ENCODE data around the gene ZBTB21.

Gene ZBTB21

GRCh38 chr21:42030311-42030710 lies 20.2 kb upstream of the ZBTB21 start:
- Histone ChIP-seq H3K9me3 (ENCODE audit: control insufficient read depth, insufficient read depth, low read length) (no peaks in the 10 kb centered on the region), H3K4me3 (ENCODE audit: low read length) (no peak overlapping the region), H3K27me3 (ENCODE audit: control insufficient read depth, insufficient read depth, low read length) (no peaks in the 10 kb centered on the region), H3K36me3 (ENCODE audit: control insufficient read depth, insufficient read depth, low read length) (peaks cover 2% of the 10 kb centered on the region; the same call in 1 of the 2 replicates), H3K4me1 (ENCODE audit: control insufficient read depth, insufficient read depth, low read length) (peaks cover 2% of the 10 kb centered on the region; the same call in 1 of the 2 replicates), H3K27ac (ENCODE audit: low read length) (no peak overlapping the region)
- WGBS (ENCODE audit: insufficient coverage, insufficient read length): no CpG with 5 or more reads among the region's 4 CpGs
- no peak for DNase-seq (ENCODE audit: low read depth, low spot score)

DNA sequence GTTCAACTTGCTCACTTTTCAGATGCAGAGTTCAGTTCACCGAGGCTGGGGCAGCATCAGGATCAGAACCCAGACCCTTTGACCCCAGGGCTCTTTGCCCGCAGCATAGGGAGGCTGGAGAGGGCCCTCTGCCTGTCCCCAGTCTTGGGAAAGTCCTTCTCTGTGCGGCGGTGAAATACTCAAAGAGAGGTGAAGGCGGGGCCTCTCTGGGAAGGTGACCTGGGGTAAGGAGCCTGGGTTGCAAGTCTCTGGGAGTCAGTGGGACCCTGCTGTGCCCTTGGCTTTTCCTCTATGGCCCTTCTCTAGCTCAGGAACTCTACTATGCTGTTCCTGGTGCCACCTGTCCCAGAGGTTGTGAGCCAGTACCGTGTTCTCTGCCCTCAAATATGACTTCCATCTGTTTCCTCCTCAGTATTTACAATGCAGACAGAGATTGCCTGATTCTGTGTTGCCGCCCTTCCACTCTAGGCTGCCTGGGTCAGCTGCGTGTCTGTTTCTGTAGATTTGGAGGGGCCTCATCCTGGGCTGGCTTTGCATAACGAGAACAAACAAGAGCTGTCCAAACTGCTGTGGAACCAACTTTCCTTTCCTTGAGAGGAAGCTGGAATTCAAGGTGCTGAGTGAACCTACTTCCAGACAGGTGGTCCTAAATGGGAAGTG lies 18.7 kb upstream of the ZBTB21 start:
- DNase-seq (ENCODE audit: low read depth, low spot score): no peak
- H3K36me3 ChIP-seq (ENCODE audit: control insufficient read depth, insufficient read depth, low read length): peaks cover 2% of the 10 kb centered on the region; the same call in 1 of the 2 replicates
- H3K27ac ChIP-seq (ENCODE audit: low read length): no peak overlapping the region
- H3K27me3 ChIP-seq (ENCODE audit: control insufficient read depth, insufficient read depth, low read length): no peaks in the 10 kb centered on the region
- no peak overlapping the region for H3K4me3 ChIP-seq (ENCODE audit: low read length)
- no peaks in the 10 kb centered on the region for H3K9me3 ChIP-seq (ENCODE audit: control insufficient read depth, insufficient read depth, low read length)
- no CpG with 5 or more reads among the region's 9 CpGs for WGBS (ENCODE audit: insufficient coverage, insufficient read length)
- H3K4me1 ChIP-seq (ENCODE audit: control insufficient read depth, insufficient read depth, low read length): peaks cover 2% of the 10 kb centered on the region; the same call in 1 of the 2 replicates

DNA sequence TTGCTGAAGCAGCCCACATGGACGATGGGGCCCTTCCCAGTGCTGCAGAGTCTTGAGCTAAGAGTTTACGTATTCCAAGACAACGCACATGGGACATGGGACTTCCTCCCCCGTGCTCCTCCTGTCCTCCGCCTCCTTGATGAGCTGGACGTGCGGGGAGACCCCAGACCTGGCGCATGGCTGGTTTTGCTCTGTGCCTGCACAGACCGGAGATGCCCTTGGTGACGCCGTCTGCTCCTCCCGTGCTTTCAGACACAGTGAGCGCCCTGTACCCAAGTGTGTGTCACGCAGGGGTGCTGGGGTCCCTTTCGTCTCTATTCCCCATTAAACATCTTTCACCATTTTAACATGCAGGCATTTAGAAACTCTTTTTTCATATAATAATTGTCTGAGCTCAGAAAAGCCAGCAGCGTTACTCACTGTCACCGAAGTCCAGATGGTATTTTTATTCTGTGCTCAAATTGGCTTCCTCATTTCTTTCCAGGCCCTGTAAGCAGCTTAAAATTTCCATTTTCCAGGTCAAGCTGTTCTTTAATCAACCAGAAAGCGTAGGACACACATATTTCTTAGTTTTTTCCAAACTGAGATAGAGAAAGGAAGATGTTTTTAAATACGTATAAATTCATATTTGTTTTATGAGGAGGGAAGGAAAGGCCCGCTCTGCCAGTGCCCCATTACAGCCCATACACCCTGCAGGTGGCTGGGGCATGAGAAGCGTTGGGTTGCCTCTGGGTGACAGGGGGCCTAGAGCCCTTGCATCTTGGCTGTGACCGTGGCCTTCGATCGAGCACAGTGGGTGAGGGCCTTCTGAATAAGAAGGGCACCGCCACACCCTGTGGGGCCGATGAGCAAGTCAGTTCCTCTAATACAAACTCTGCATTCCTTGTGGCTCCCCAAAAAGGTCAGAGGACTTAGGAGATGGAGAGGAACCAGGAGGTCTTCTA lies 17.9 kb upstream of the ZBTB21 start:
- DNase-seq (ENCODE audit: low read depth, low spot score): no peak
- H3K4me1 ChIP-seq (ENCODE audit: control insufficient read depth, insufficient read depth, low read length): peaks cover 2% of the 10 kb centered on the region; the same call in 1 of the 2 replicates
- H3K4me3 ChIP-seq (ENCODE audit: low read length): no peak overlapping the region
- peaks cover 2% of the 10 kb centered on the region; the same call in 1 of the 2 replicates for H3K36me3 ChIP-seq (ENCODE audit: control insufficient read depth, insufficient read depth, low read length)
- H3K27me3 ChIP-seq (ENCODE audit: control insufficient read depth, insufficient read depth, low read length): no peaks in the 10 kb centered on the region
- WGBS (ENCODE audit: insufficient coverage, insufficient read length): 100% methylated on average over 1 of the region's 26 CpGs
- H3K9me3 ChIP-seq (ENCODE audit: control insufficient read depth, insufficient read depth, low read length): no peaks in the 10 kb centered on the region
- H3K27ac ChIP-seq (ENCODE audit: low read length): no peak overlapping the region

GRCh38 chr21:42027085-42027821 lies 17.1 kb upstream of the ZBTB21 start:
- no peaks in the 10 kb centered on the region for H3K9me3 ChIP-seq (ENCODE audit: control insufficient read depth, insufficient read depth, low read length)
- no peak for DNase-seq (ENCODE audit: low read depth, low spot score)
- no peaks in the 10 kb centered on the region for H3K36me3 ChIP-seq (ENCODE audit: control insufficient read depth, insufficient read depth, low read length)
- H3K27ac ChIP-seq (ENCODE audit: low read length): no peak overlapping the region
- 100% methylated on average over 5 of the region's 6 CpGs for WGBS (ENCODE audit: insufficient coverage, insufficient read length)
- H3K4me1 ChIP-seq (ENCODE audit: control insufficient read depth, insufficient read depth, low read length): peaks cover 2% of the 10 kb centered on the region; the same call in 1 of the 2 replicates
- no peak overlapping the region for H3K4me3 ChIP-seq (ENCODE audit: low read length)
- H3K27me3 ChIP-seq (ENCODE audit: control insufficient read depth, insufficient read depth, low read length): no peaks in the 10 kb centered on the region

GRCh38 chr21:42026082-42026435 lies 15.9 kb upstream of the ZBTB21 start:
- no peak for DNase-seq (ENCODE audit: low read depth, low spot score)
- no peaks in the 10 kb centered on the region for H3K27me3 ChIP-seq (ENCODE audit: control insufficient read depth, insufficient read depth, low read length)
- H3K27ac ChIP-seq (ENCODE audit: low read length): no peak overlapping the region
- peaks cover 2% of the 10 kb centered on the region; the same call in 1 of the 2 replicates for H3K4me1 ChIP-seq (ENCODE audit: control insufficient read depth, insufficient read depth, low read length)
- H3K9me3 ChIP-seq (ENCODE audit: control insufficient read depth, insufficient read depth, low read length): no peaks in the 10 kb centered on the region
- no CpG with 5 or more reads among the region's 9 CpGs for WGBS (ENCODE audit: insufficient coverage, insufficient read length)
- no peaks in the 10 kb centered on the region for H3K36me3 ChIP-seq (ENCODE audit: control insufficient read depth, insufficient read depth, low read length)
- H3K4me3 ChIP-seq (ENCODE audit: low read length): no peak overlapping the region

DNA sequence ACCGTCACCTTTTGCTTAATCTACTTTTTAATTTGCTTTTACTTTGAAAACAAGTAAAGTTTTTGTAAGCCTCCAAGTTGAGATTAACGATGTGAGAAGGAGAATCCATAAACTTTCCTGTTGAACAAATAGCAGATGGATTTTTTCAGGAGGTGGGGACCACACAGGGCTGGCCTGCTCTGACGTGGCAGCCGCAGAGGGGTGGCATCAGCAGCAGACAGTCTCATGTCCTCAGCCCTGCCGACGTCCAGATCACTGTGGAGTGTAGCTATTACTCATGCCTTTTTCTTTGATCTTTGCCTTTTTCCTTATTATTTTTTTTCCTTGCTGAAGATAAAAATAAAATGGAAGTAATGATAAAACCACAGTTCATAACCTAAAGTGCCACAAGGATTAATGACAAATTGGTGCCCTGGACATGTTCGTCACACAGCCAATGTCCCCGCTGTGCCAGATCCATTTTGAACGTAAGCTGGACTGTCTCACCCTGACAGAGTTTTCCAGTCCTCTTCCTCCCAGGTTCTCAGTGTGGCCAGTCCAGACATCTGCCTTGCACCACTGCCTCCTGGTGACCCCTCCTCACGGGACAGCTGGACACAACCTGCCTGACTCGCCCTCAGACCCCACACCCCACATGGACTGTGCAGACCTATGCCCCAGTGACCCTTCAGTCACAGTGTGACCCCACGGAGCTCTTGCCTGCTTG lies 15.4 kb upstream of the ZBTB21 start:
- no CpG with 5 or more reads among the region's 12 CpGs for WGBS (ENCODE audit: insufficient coverage, insufficient read length)
- Histone ChIP-seq H3K4me3 (ENCODE audit: low read length) (no peak overlapping the region), H3K27me3 (ENCODE audit: control insufficient read depth, insufficient read depth, low read length) (no peaks in the 10 kb centered on the region), H3K27ac (ENCODE audit: low read length) (no peak overlapping the region), H3K9me3 (ENCODE audit: control insufficient read depth, insufficient read depth, low read length) (no peaks in the 10 kb centered on the region), H3K4me1 (ENCODE audit: control insufficient read depth, insufficient read depth, low read length) (peaks cover 2% of the 10 kb centered on the region; the same call in 1 of the 2 replicates), H3K36me3 (ENCODE audit: control insufficient read depth, insufficient read depth, low read length) (no peaks in the 10 kb centered on the region)
- no peak for DNase-seq (ENCODE audit: low read depth, low spot score)

- H3K27ac ChIP-seq (ENCODE audit: low read length): no peak overlapping the region
- H3K36me3 ChIP-seq (ENCODE audit: control insufficient read depth, insufficient read depth, low read length): no peaks in the 10 kb centered on the region
- H3K27me3 ChIP-seq (ENCODE audit: control insufficient read depth, insufficient read depth, low read length): no peaks in the 10 kb centered on the region
- H3K9me3 ChIP-seq (ENCODE audit: control insufficient read depth, insufficient read depth, low read length): no peaks in the 10 kb centered on the region
- no CpG with 5 or more reads among the region's 11 CpGs for WGBS (ENCODE audit: insufficient coverage, insufficient read length)
- H3K4me1 ChIP-seq (ENCODE audit: control insufficient read depth, insufficient read depth, low read length): peaks cover 2% of the 10 kb centered on the region; the same call in 1 of the 2 replicates
- no peak for DNase-seq (ENCODE audit: low read depth, low spot score)
- no peak overlapping the region for H3K4me3 ChIP-seq (ENCODE audit: low read length)
Observed at GRCh38 chr21:42022906-42023305, 12.7 kb upstream of the ZBTB21 start.

DNA sequence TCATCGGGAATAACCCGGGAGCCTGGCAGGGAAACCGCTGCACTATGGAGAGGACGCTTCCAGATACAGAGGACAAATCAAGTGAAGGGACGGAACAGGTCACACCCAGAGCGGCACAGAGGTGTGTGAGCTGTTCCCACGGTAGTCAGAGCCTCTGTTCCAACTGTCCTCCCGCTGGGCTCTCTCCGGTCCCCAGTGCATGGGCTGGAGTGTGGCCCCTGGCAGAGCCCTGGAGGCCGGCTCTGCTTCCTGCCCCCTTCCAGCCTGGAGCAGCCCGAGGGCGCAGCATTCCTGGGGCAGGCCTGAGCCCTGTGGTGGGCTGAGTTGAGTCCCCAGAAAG lies 11.9 kb upstream of the ZBTB21 start:
- Histone ChIP-seq H3K4me1 (ENCODE audit: control insufficient read depth, insufficient read depth, low read length) (peaks cover 2% of the 10 kb centered on the region; the same call in 1 of the 2 replicates), H3K9me3 (ENCODE audit: control insufficient read depth, insufficient read depth, low read length) (no peaks in the 10 kb centered on the region), H3K27me3 (ENCODE audit: control insufficient read depth, insufficient read depth, low read length) (no peaks in the 10 kb centered on the region), H3K27ac (ENCODE audit: low read length) (no peak overlapping the region), H3K36me3 (ENCODE audit: control insufficient read depth, insufficient read depth, low read length) (no peaks in the 10 kb centered on the region), H3K4me3 (ENCODE audit: low read length) (no peak overlapping the region)
- whole genome bisulfite sequencing (ENCODE audit: insufficient coverage, insufficient read length): no CpG with 5 or more reads among the region's 12 CpGs
- DNase-seq (ENCODE audit: low read depth, low spot score): no peak

- peaks cover 2% of the 10 kb centered on the region; the same call in 1 of the 2 replicates for H3K4me1 ChIP-seq (ENCODE audit: control insufficient read depth, insufficient read depth, low read length)
- DNase-seq (ENCODE audit: low read depth, low spot score): no peak
- no peak overlapping the region for H3K4me3 ChIP-seq (ENCODE audit: low read length)
- no CpG with 5 or more reads among the region's 20 CpGs for WGBS (ENCODE audit: insufficient coverage, insufficient read length)
- no peaks in the 10 kb centered on the region for H3K36me3 ChIP-seq (ENCODE audit: control insufficient read depth, insufficient read depth, low read length)
- H3K27me3 ChIP-seq (ENCODE audit: control insufficient read depth, insufficient read depth, low read length): no peaks in the 10 kb centered on the region
- H3K27ac ChIP-seq (ENCODE audit: low read length): no peak overlapping the region
- H3K9me3 ChIP-seq (ENCODE audit: control insufficient read depth, insufficient read depth, low read length): no peaks in the 10 kb centered on the region
Observed at GRCh38 chr21:42021371-42022090, 11.4 kb upstream of the ZBTB21 start.

All from iPS DF 6.9 (cell line).